HCT116 (cell line): ENCODE results near the gene NKX2-2. TPM values are rescaled to one million over a fixed set of nuclear protein-coding genes. Genes with fewer than 3 reads are reported as not detected.

ENCODE experiments used
- ATAC-seq: fragments of 200-7000 bp; cut with Tn5 transposase; 2 replicates; pipeline ENCODE4 v1.9.1; 2020; ENCODE audit warnings: mild to moderate bottlenecking, moderate library complexity
- BruUV-seq: library from RNA; stranded (reverse); fragments of 400-500 nt; replicated peaks from 2 replicates; lab custom pipeline; 2021; lab: Mats Ljungman, UMichigan
- CTCF ChIA-PET: fragments of 300-600 bp; sonication (Branson Sonifier 250); formaldehyde crosslinking; loops from one replicate; lab custom pipeline; 2021; ENCODE audit warnings: antibody characterized with exemption; lab: Charles Lee
- POLR2A ChIA-PET: fragments of 300-600, 350-600 bp; sonication (Branson Sonifier 250); formaldehyde crosslinking; loops from one replicate; lab custom pipeline; 2021; ENCODE audit warnings: antibody characterized with exemption; lab: Charles Lee
- RAD21 ChIA-PET, 2 experiments: fragments of 300-600 bp; sonication (Branson Sonifier 250); formaldehyde crosslinking; loops; one replicate each; lab custom pipeline; 2023; ENCODE audit warnings: low total read pairs in 2 of 2; ENCODE audit not compliant: uncharacterized antibody in 2 of 2, unreplicated experiment in 2 of 2, low non-redundant PET in 1 of 2; lab: Charles Lee
- DNase-seq: peaks from one replicate; pipeline ENCODE4 v3.0.0-alpha.2; 2010; ENCODE audit warnings: low read depth, low spot score
- H2AFZ ChIP-seq: fragments of 200-600 bp; shearing (Covaris generic), sonication (generic); 2 replicates; pipeline ENCODE4 v1.6.1; 2017; ENCODE audit warnings: low read depth, mixed run types, mixed read lengths, antibody characterized with exemption, low read length; ENCODE audit not compliant: poor library complexity, severe bottlenecking
- H3K27ac ChIP-seq: 2 replicates; pipeline ENCODE4 v1.5.1; 2012; ENCODE audit warnings: low read depth, low read length
- H3K27me3 ChIP-seq: fragments of 200-600 bp; sonication (generic); 2 replicates; pipeline ENCODE4 v1.6.1; 2016; ENCODE audit warnings: mixed run types, low read length, mixed read lengths; ENCODE audit not compliant: insufficient read depth
- H3K36me3 ChIP-seq, 2 experiments: fragments of 200-500 bp in 1 of 2; fragments of 200-600 bp in 1 of 2; sonication (Bioruptor generic) in 1 of 2; sonication (generic) in 1 of 2; 2 replicates each; pipeline versions ENCODE4 v1.5.1 to v1.6.1; 2014 to 2016; ENCODE audit warnings: low read length in 2 of 2, inconsistent platforms in 1 of 2, mixed read lengths in 1 of 2, mixed run types in 1 of 2; ENCODE audit not compliant: insufficient read depth in 2 of 2, control insufficient read depth in 1 of 2
- H3K4me1 ChIP-seq, 2 experiments: fragments of 200-600 bp in 1 of 2; sonication (generic) in 1 of 2; 2 replicates each; pipeline versions ENCODE4 v1.5.1 to v1.6.1; 2012 to 2017; ENCODE audit warnings: low read length in 2 of 2, inconsistent platforms in 1 of 2, mild to moderate bottlenecking in 1 of 2, mixed read lengths in 1 of 2, mixed run types in 1 of 2, moderate library complexity in 1 of 2; ENCODE audit not compliant: insufficient read depth in 2 of 2, control insufficient read depth in 1 of 2
- H3K4me2 ChIP-seq: fragments of 200-600 bp; sonication (generic); 2 replicates; pipeline ENCODE4 v1.6.1; 2017; ENCODE audit warnings: mixed run types, low read length, mixed read lengths
- H3K4me3 ChIP-seq, 2 experiments: fragments of 200-600 bp in 1 of 2; sonication (generic) in 1 of 2; replicated peaks in 1 of 2; 2 replicates each; pipeline ENCODE4 v1.5.1; 2011 to 2016; ENCODE audit warnings: low read length in 2 of 2, control low read depth in 1 of 2, low read depth in 1 of 2, mild to moderate bottlenecking in 1 of 2, mixed read lengths in 1 of 2, mixed run types in 1 of 2
- H3K79me2 ChIP-seq: fragments of 200-600 bp; sonication (generic); 2 replicates; pipeline ENCODE4 v1.6.1; 2017; ENCODE audit warnings: mild to moderate bottlenecking, mixed run types, low read length, moderate library complexity, mixed read lengths; ENCODE audit not compliant: insufficient read depth
- H3K9ac ChIP-seq: fragments of 200-600 bp; sonication (generic); 2 replicates; pipeline ENCODE4 v1.6.1; 2016; ENCODE audit warnings: low read length, mixed read lengths
- H3K9me2 ChIP-seq: fragments of 200-600 bp; sonication (generic), shearing (Covaris generic); 2 replicates; pipeline ENCODE4 v1.6.1; 2017; ENCODE audit warnings: mixed run types, mild to moderate bottlenecking, moderate library complexity; ENCODE audit not compliant: insufficient read depth
- H3K9me3 ChIP-seq, 2 experiments: fragments of 200-500 bp in 1 of 2; fragments of 200-600 bp in 1 of 2; sonication (Bioruptor generic) in 1 of 2; sonication (generic) in 1 of 2; 2 replicates each; pipeline ENCODE4 v1.6.1; 2014 to 2017; ENCODE audit warnings: low read length in 2 of 2, mixed read lengths in 2 of 2, inconsistent platforms in 1 of 2, low read depth in 1 of 2, mild to moderate bottlenecking in 1 of 2, mixed run types in 1 of 2, moderate library complexity in 1 of 2; ENCODE audit not compliant: control insufficient read depth in 1 of 2, insufficient read depth in 1 of 2
- H4K20me1 ChIP-seq: fragments of 200-600 bp; sonication (generic), shearing (Covaris generic); 2 replicates; pipeline ENCODE4 v1.6.1; 2017; ENCODE audit warnings: mixed run types, mild to moderate bottlenecking, moderate library complexity; ENCODE audit not compliant: insufficient read depth
- ATF3 ChIP-seq: IDR thresholded peaks from 2 replicates; pipeline ENCODE4 v1.6.1; 2012
- CEBPB ChIP-seq: IDR thresholded peaks from 2 replicates; pipeline ENCODE4 v1.6.1; 2012; ENCODE audit warnings: low read depth
- CTCF ChIP-seq, 3 experiments: fragments of 200-600 bp in 1 of 3; sonication (generic) in 1 of 3; IDR thresholded peaks in 2 of 3; conservative IDR thresholded peaks in 1 of 3; 2 replicates each; pipeline ENCODE4 v1.5.1; 2012 to 2017; ENCODE audit warnings: low read depth in 2 of 3, low read length in 2 of 3, antibody characterized with exemption in 1 of 3, borderline replicate concordance in 1 of 3, control low read depth in 1 of 3, mild to moderate bottlenecking in 1 of 3, mixed read lengths in 1 of 3, mixed run types in 1 of 3, moderate library complexity in 1 of 3; ENCODE audit not compliant: insufficient read depth in 1 of 3
- EGR1 ChIP-seq: IDR thresholded peaks from 2 replicates; pipeline ENCODE4 v1.6.1; 2012; ENCODE audit warnings: low read depth
- ELF1 ChIP-seq: IDR thresholded peaks from 2 replicates; pipeline ENCODE4 v1.6.1; 2012; ENCODE audit warnings: low read depth, borderline replicate concordance
- EZH2 ChIP-seq: fragments of 200-600 bp; sonication (generic); IDR thresholded peaks from 2 replicates; pipeline ENCODE4 v1.6.1; 2017; ENCODE audit warnings: antibody characterized with exemption, mixed run types
- REST ChIP-seq: IDR thresholded peaks from 2 replicates; pipeline ENCODE4 v1.6.1; 2012; ENCODE audit warnings: low read depth
- SRF ChIP-seq: IDR thresholded peaks from 2 replicates; pipeline ENCODE4 v1.6.1; 2012; ENCODE audit warnings: low read depth
- ZFX ChIP-seq: fragments of 450-650 bp; IDR thresholded peaks from 2 replicates; pipeline ENCODE4 v1.6.1; 2017
- intact Hi-C: fragments of 100-400 bp; cut with micrococcal nuclease; formaldehyde crosslinking; loops from 2 replicates; pipeline ENCODE4 v1.10.0; 2022
- total RNA-seq: library from RNA; stranded (reverse); gene quantifications from one replicate; pipeline ENCODE4 v1.2.1, GENCODE V29; 2021; ENCODE audit not compliant: unreplicated experiment

The NKX2-2 gene
- total RNA-seq, 1 experiment from 2014 or later, result not detected

- Histone ChIP-seq H3K4me2 (no peak overlapping the region), H3K4me3 (no peak overlapping the region), H3K27ac (no peak overlapping the region), H4K20me1 (no peaks in the 10 kb centered on the region), H3K27me3 (no peaks in the 10 kb centered on the region), H3K36me3 (peaks cover 0 to 11% of the 10 kb centered on the region in 2 experiments; a peak in 1 of 4 replicates), H3K79me2 (peaks cover 4% of the 10 kb centered on the region; the same call in 1 of the 2 replicates), H2AFZ (no peak overlapping the region), H3K9me2 (no peaks in the 10 kb centered on the region), H3K9me3 (no peaks in the 10 kb centered on the region), H3K4me1 (peaks cover 3 to 20% of the 10 kb centered on the region in 2 experiments; a peak in 3 of 4 replicates), H3K9ac (no peak overlapping the region)
- ChIA-PET CTCF (interaction anchor here (1.4 to 7.3 kb wide), 3 partner anchors 267 to 666 kb away, joined by 3 to 105 read pairs (median 5); no protein-coding TSS in a partner anchor), RAD21 (no interaction called here), POLR2A (no interaction called here)
- DNase-seq (no peak), ATAC-seq (no peak)
- TF ChIP-seq CTCF (IDR thresholded peaks at IDR 0.05 in 2 of 3, conservative IDR thresholded peaks at IDR 0.05 in 1 of 3; ENCODE audit: borderline replicate concordance in 1 of 3, insufficient read depth in 1 of 3, low read depth in 2 of 3, low read length in 2 of 3) (no peak), REST (no peak), ELF1 (no peak), CEBPB (no peak), SRF (no peak), ATF3 (no peak), ZFX (no peak), EGR1 (no peak), EZH2 (no peak)
- intact Hi-C loops, result loop anchor here (10.0 kb wide), 1 partner anchor 839 kb away; no protein-coding TSS in a partner anchor
- BruUV-seq, result no TSS peak
Measured at GRCh38 chr20:21503345-21503744, 10.5 kb downstream of the NKX2-2 start.
